GM23338 (cell line): ENCODE results near the gene RAB34. TPM values are rescaled to one million over a fixed set of nuclear protein-coding genes. Genes with fewer than 3 reads are reported as not detected.

Source experiments
- ATAC-seq: fragments of 200-7000 bp; cut with Tn5 transposase; 3 replicates; pipeline ENCODE4 v1.9.1; 2020
- DNase-seq: peaks from one replicate; pipeline ENCODE4 v3.0.0-alpha.2; 2015; ENCODE audit warnings: low spot score
- H2AFZ ChIP-seq: fragments of 200-600 bp; sonication (generic); 2 replicates; pipeline ENCODE4 v1.8.0; 2016; ENCODE audit warnings: antibody characterized with exemption, mild to moderate bottlenecking, moderate library complexity
- H3F3A ChIP-seq: fragments of 200-600 bp; sonication (generic); replicated peaks from 2 replicates; pipeline ENCODE4 v1.8.0; 2017; ENCODE audit warnings: antibody characterized with exemption, mixed run types, low read depth
- H3K27ac ChIP-seq: fragments of 200-600 bp; sonication (generic); 2 replicates; pipeline ENCODE4 v1.6.1; 2016; ENCODE audit warnings: low read depth
- H3K27me3 ChIP-seq: fragments of 200-600 bp; sonication (generic); 2 replicates; pipeline ENCODE4 v1.8.0; 2016; ENCODE audit warnings: mild to moderate bottlenecking, mixed run types, moderate library complexity; ENCODE audit not compliant: insufficient read depth
- H3K36me3 ChIP-seq: fragments of 200-600 bp; sonication (generic); 2 replicates; pipeline ENCODE4 v1.8.0; 2016; ENCODE audit warnings: mild to moderate bottlenecking; ENCODE audit not compliant: insufficient read depth
- H3K4me1 ChIP-seq: fragments of 200-600 bp; sonication (generic); 2 replicates; pipeline ENCODE4 v1.8.0; 2016; ENCODE audit warnings: mild to moderate bottlenecking, moderate library complexity; ENCODE audit not compliant: insufficient read depth
- H3K4me2 ChIP-seq: fragments of 200-600 bp; sonication (generic); 2 replicates; pipeline ENCODE4 v1.7.1; 2017; ENCODE audit warnings: mixed run types
- H3K4me3 ChIP-seq: fragments of 200-600 bp; sonication (generic); 2 replicates; pipeline ENCODE4 v1.6.1; 2016; ENCODE audit warnings: mixed run types
- H3K79me2 ChIP-seq: fragments of 200-600 bp; sonication (generic); replicated peaks from 2 replicates; pipeline ENCODE4 v1.8.0; 2017; ENCODE audit warnings: mild to moderate bottlenecking; ENCODE audit not compliant: insufficient read depth
- H3K9me2 ChIP-seq: fragments of 200-600 bp; sonication (generic); 2 replicates; pipeline ENCODE4 v1.8.0; 2017; ENCODE audit not compliant: insufficient read depth
- H4K20me1 ChIP-seq: fragments of 200-600 bp; sonication (generic); replicated peaks from 2 replicates; pipeline ENCODE4 v1.8.0; 2017; ENCODE audit warnings: mild to moderate bottlenecking; ENCODE audit not compliant: insufficient read depth
- H3K27ac Mint-ChIP-seq: 2 replicates; pipeline ENCODE4 v1.8.0; 2020; ENCODE audit warnings: inconsistent platforms, mild to moderate bottlenecking, moderate library complexity, mixed read lengths
- H3K27me3 Mint-ChIP-seq: 3 replicates; pipeline ENCODE4 v1.8.0; 2022; ENCODE audit warnings: low read depth, mild to moderate bottlenecking, moderate library complexity, mixed read lengths, inconsistent platforms; ENCODE audit not compliant: insufficient read depth, poor library complexity
- H3K36me3 Mint-ChIP-seq: 3 replicates; pipeline ENCODE4 v1.8.0; 2021; ENCODE audit warnings: low read depth, mild to moderate bottlenecking, inconsistent platforms, moderate library complexity, mixed read lengths
- H3K4me1 Mint-ChIP-seq: 3 replicates; pipeline ENCODE4 v1.8.0; 2020; ENCODE audit warnings: mild to moderate bottlenecking, inconsistent platforms, mixed read lengths
- H3K4me3 Mint-ChIP-seq: 3 replicates; pipeline ENCODE4 v1.8.0; 2021; ENCODE audit warnings: moderate library complexity, mild to moderate bottlenecking, inconsistent platforms, mixed read lengths
- H3K9me3 Mint-ChIP-seq: 3 replicates; pipeline ENCODE4 v1.8.0; 2020; ENCODE audit warnings: moderate library complexity, mild to moderate bottlenecking, inconsistent platforms, mixed read lengths
- CREB1 ChIP-seq: fragments of 250-450 bp; sonication (Bioruptor Pico); IDR thresholded peaks from 2 replicates; pipeline ENCODE4 v1.5.0; 2020; ENCODE audit warnings: low read depth, mild to moderate bottlenecking, moderate library complexity
- EZH2phosphoT487 ChIP-seq: fragments of 200-600 bp; sonication (generic); IDR thresholded peaks from one replicate; pipeline ENCODE4 v1.8.1; 2018; ENCODE audit warnings: antibody characterized with exemption; ENCODE audit not compliant: unreplicated experiment
- JUNB ChIP-seq: IDR thresholded peaks from one replicate; pipeline ENCODE4 v1.6.1; 2016; ENCODE audit warnings: antibody characterized with exemption; ENCODE audit not compliant: unreplicated experiment
- NANOG ChIP-seq: IDR thresholded peaks from 2 replicates; pipeline ENCODE4 v1.6.1; 2016; ENCODE audit warnings: antibody characterized with exemption, borderline replicate concordance
- POLR2AphosphoS5 ChIP-seq: IDR thresholded peaks from 2 replicates; pipeline ENCODE4 v1.6.1; 2016; ENCODE audit warnings: antibody characterized with exemption, low read depth
- STAT1 ChIP-seq: IDR thresholded peaks from one replicate; pipeline ENCODE4 v1.6.1; 2016; ENCODE audit warnings: antibody characterized with exemption; ENCODE audit not compliant: unreplicated experiment
- ZNF114 ChIP-seq: fragments of 250-450 bp; sonication (Bioruptor Pico); IDR thresholded peaks from 2 replicates; pipeline ENCODE4 v1.5.0; 2020; ENCODE audit warnings: mild to moderate bottlenecking, moderate library complexity
- ZNF331 ChIP-seq: fragments of 250-450 bp; sonication (Bioruptor Pico); IDR thresholded peaks from 2 replicates; pipeline ENCODE4 v1.5.0; 2020; ENCODE audit warnings: low read depth, mild to moderate bottlenecking, moderate library complexity
- polyA plus RNA-seq: library from polyadenylated mRNA; unstranded; fragments of >200 nt; fragmentation: Nextera tagmentation; extraction: Ambion mirVana; gene quantifications from 2 replicates; pipeline ENCODE4 v1.2.1, GENCODE V29; 2016
- total RNA-seq: library from RNA; depleted of rRNA; stranded (reverse); fragments of >200 nt; shearing (Covaris generic); gene quantifications from 2 replicates; pipeline ENCODE4 v1.2.3, GENCODE V29; 2014
- TF ChIP-seq, protein P1 (sequence below): IDR thresholded peaks from one replicate; pipeline ENCODE4 v1.6.1; 2018; ENCODE audit warnings: antibody characterized with exemption; ENCODE audit not compliant: unreplicated experiment
- TF ChIP-seq, protein P2 (sequence below): fragments of 250-450 bp; sonication (Bioruptor Pico); IDR thresholded peaks from 2 replicates; pipeline ENCODE4 v1.5.0; 2020; ENCODE audit warnings: mild to moderate bottlenecking, moderate library complexity
- TF ChIP-seq, protein P3 (sequence below), 2 experiments: fragments of 200-600 bp in 1 of 2; sonication (generic) in 1 of 2; conservative IDR thresholded peaks; 2 replicates each; pipeline versions ENCODE4 v1.5.1 to v1.6.1; 2016 to 2017; ENCODE audit warnings: antibody characterized with exemption in 2 of 2, low read depth in 2 of 2, mild to moderate bottlenecking in 2 of 2, moderate library complexity in 1 of 2

RAB34 gene
- total and polyA plus RNA-seq, 2 experiments from 2014 or later, result 184 to 394 TPM

DNA sequence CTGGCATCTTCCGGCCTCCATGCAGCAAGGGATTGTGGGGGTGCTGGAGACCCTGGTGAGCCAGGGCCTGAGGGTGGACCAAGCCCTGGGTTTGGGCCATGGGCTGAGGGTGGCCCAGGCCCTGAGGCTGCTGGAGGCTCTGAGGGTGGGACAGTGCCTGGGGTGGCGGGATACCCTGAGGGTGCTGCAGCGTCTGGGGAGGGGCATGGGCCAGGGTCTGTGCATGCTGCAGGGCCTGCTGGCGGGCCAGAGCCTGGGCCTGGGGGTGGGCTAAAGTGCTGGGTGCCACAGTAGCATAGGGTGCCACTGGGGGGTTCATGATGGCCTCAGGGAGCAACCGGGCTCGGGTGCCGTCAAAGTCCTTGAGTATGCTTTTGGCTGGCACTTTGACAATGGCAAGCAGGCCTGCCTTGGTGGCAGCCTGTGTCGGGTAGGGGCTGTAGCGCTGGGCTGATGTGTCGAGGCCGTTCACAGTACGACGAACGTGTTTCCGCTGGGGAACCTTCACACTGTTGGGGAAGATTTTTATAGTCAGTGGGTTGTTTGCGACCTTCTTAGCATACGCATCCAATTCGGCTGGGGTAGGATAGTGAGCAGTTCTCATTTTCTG, 41.7 kb upstream of the RAB34 start:
- Histone ChIP-seq H3K4me3 (no peak overlapping the region), H3K9me2 (no peaks in the 10 kb centered on the region), H3K36me3 (peaks cover 5% of the 10 kb centered on the region; the same call in 1 of the 2 replicates), H3K27ac (peak overlapping the region; percentile 98), H4K20me1 (peaks cover 7% of the 10 kb centered on the region; the same call in 1 of the 2 replicates), H3K27me3 (no peaks in the 10 kb centered on the region), H3F3A (peaks cover 55% of the 10 kb centered on the region), H3K79me2 (peaks cover 19% of the 10 kb centered on the region), H3K4me1 (peaks cover 52% of the 10 kb centered on the region), H2AFZ (no peak overlapping the region), H3K4me2 (peak overlapping the region; percentile 50; the same call in 1 of the 2 replicates)
- peak overlapping the region; percentile 91 for H3K27ac Mint-ChIP-seq
- no peak for ATAC-seq
- TF ChIP-seq STAT1 (no peak), CREB1 (CRISPR knock-in tag) (no peak), EZH2phosphoT487 (no peak), JUNB (no peak), NANOG (no peak), ZNF114 (no peak), ZNF331 (no peak), POLR2AphosphoS5 (no peak)
- TF ChIP-seq, protein P1, sequence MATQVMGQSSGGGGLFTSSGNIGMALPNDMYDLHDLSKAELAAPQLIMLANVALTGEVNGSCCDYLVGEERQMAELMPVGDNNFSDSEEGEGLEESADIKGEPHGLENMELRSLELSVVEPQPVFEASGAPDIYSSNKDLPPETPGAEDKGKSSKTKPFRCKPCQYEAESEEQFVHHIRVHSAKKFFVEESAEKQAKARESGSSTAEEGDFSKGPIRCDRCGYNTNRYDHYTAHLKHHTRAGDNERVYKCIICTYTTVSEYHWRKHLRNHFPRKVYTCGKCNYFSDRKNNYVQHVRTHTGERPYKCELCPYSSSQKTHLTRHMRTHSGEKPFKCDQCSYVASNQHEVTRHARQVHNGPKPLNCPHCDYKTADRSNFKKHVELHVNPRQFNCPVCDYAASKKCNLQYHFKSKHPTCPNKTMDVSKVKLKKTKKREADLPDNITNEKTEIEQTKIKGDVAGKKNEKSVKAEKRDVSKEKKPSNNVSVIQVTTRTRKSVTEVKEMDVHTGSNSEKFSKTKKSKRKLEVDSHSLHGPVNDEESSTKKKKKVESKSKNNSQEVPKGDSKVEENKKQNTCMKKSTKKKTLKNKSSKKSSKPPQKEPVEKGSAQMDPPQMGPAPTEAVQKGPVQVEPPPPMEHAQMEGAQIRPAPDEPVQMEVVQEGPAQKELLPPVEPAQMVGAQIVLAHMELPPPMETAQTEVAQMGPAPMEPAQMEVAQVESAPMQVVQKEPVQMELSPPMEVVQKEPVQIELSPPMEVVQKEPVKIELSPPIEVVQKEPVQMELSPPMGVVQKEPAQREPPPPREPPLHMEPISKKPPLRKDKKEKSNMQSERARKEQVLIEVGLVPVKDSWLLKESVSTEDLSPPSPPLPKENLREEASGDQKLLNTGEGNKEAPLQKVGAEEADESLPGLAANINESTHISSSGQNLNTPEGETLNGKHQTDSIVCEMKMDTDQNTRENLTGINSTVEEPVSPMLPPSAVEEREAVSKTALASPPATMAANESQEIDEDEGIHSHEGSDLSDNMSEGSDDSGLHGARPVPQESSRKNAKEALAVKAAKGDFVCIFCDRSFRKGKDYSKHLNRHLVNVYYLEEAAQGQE, result no peak
- TF ChIP-seq, protein P2, sequence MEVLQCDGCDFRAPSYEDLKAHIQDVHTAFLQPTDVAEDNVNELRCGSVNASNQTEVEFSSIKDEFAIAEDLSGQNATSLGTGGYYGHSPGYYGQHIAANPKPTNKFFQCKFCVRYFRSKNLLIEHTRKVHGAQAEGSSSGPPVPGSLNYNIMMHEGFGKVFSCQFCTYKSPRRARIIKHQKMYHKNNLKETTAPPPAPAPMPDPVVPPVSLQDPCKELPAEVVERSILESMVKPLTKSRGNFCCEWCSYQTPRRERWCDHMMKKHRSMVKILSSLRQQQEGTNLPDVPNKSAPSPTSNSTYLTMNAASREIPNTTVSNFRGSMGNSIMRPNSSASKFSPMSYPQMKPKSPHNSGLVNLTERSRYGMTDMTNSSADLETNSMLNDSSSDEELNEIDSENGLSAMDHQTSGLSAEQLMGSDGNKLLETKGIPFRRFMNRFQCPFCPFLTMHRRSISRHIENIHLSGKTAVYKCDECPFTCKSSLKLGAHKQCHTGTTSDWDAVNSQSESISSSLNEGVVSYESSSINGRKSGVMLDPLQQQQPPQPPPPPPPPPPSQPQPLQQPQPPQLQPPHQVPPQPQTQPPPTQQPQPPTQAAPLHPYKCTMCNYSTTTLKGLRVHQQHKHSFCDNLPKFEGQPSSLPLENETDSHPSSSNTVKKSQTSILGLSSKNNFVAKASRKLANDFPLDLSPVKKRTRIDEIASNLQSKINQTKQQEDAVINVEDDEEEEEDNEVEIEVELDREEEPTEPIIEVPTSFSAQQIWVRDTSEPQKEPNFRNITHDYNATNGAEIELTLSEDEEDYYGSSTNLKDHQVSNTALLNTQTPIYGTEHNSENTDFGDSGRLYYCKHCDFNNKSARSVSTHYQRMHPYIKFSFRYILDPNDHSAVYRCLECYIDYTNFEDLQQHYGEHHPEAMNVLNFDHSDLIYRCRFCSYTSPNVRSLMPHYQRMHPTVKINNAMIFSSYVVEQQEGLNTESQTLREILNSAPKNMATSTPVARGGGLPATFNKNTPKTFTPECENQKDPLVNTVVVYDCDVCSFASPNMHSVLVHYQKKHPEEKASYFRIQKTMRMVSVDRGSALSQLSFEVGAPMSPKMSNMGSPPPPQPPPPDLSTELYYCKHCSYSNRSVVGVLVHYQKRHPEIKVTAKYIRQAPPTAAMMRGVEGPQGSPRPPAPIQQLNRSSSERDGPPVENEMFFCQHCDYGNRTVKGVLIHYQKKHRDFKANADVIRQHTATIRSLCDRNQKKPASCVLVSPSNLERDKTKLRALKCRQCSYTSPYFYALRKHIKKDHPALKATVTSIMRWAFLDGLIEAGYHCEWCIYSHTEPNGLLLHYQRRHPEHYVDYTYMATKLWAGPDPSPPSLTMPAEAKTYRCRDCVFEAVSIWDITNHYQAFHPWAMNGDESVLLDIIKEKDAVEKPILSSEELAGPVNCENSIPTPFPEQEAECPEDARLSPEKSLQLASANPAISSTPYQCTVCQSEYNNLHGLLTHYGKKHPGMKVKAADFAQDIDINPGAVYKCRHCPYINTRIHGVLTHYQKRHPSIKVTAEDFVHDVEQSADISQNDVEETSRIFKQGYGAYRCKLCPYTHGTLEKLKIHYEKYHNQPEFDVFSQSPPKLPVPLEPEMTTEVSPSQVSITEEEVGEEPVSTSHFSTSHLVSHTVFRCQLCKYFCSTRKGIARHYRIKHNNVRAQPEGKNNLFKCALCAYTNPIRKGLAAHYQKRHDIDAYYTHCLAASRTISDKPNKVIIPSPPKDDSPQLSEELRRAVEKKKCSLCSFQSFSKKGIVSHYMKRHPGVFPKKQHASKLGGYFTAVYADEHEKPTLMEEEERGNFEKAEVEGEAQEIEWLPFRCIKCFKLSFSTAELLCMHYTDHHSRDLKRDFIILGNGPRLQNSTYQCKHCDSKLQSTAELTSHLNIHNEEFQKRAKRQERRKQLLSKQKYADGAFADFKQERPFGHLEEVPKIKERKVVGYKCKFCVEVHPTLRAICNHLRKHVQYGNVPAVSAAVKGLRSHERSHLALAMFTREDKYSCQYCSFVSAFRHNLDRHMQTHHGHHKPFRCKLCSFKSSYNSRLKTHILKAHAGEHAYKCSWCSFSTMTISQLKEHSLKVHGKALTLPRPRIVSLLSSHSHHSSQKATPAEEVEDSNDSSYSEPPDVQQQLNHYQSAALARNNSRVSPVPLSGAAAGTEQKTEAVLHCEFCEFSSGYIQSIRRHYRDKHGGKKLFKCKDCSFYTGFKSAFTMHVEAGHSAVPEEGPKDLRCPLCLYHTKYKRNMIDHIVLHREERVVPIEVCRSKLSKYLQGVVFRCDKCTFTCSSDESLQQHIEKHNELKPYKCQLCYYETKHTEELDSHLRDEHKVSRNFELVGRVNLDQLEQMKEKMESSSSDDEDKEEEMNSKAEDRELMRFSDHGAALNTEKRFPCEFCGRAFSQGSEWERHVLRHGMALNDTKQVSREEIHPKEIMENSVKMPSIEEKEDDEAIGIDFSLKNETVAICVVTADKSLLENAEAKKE (CRISPR knock-in tag), result no peak
- TF ChIP-seq, protein P3, sequence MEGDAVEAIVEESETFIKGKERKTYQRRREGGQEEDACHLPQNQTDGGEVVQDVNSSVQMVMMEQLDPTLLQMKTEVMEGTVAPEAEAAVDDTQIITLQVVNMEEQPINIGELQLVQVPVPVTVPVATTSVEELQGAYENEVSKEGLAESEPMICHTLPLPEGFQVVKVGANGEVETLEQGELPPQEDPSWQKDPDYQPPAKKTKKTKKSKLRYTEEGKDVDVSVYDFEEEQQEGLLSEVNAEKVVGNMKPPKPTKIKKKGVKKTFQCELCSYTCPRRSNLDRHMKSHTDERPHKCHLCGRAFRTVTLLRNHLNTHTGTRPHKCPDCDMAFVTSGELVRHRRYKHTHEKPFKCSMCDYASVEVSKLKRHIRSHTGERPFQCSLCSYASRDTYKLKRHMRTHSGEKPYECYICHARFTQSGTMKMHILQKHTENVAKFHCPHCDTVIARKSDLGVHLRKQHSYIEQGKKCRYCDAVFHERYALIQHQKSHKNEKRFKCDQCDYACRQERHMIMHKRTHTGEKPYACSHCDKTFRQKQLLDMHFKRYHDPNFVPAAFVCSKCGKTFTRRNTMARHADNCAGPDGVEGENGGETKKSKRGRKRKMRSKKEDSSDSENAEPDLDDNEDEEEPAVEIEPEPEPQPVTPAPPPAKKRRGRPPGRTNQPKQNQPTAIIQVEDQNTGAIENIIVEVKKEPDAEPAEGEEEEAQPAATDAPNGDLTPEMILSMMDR (conservative IDR thresholded peaks at IDR 0.05; ENCODE audit: low read depth in 2 of 2), result no peak
- H3K4me1 Mint-ChIP-seq, result peaks cover 67% of the 10 kb centered on the region
- DNase-seq, result no peak
- H3K27me3 Mint-ChIP-seq, result peaks cover 32% of the 10 kb centered on the region
- H3K36me3 Mint-ChIP-seq, result peaks cover 57% of the 10 kb centered on the region
- H3K4me3 Mint-ChIP-seq, result no peak overlapping the region
- H3K9me3 Mint-ChIP-seq, result no peaks in the 10 kb centered on the region; the same call in 2 of the 3 replicates
